OCI-LY1 (cell line): Measurements from ENCODE around the gene CFAP74.

Experiments
- CTCF ChIP-seq: fragments of 200-600 bp; sonication (generic), shearing (Covaris generic); IDR thresholded peaks from 2 replicates; pipeline ENCODE4 v1.5.1; 2017; ENCODE audit warnings: mild to moderate bottlenecking, antibody characterized with exemption, low read length, moderate library complexity, mixed read lengths
- EZH2 ChIP-seq: fragments of 200-600 bp; sonication (generic), shearing (Covaris generic); IDR thresholded peaks from 2 replicates; pipeline ENCODE4 v1.8.0; 2017; ENCODE audit warnings: borderline replicate concordance, mixed run types, mild to moderate bottlenecking, antibody characterized with exemption, low read length, moderate library complexity, mixed read lengths

- no peak for TF ChIP-seq CTCF
- TF ChIP-seq EZH2: no peak
These were observed 34.6 kb upstream of the CFAP74 start for GRCh38 chr1:2038229-2038628.
